GM12878 (cell line): Measurements from ENCODE around the gene RAG1.

Experiments used
- CBX3 ChIP-seq: fragments of 200-600 bp; sonication (generic); IDR thresholded peaks from 2 replicates; pipeline ENCODE4 v1.6.1; 2016; ENCODE audit warnings: low read depth, borderline replicate concordance
- CTCF ChIP-seq, 3 experiments: IDR thresholded peaks in 2 of 3; conservative IDR thresholded peaks in 1 of 3; 2 replicates each; pipeline ENCODE4 v1.5.1; 2011; ENCODE audit warnings: low read depth in 3 of 3, low read length in 3 of 3, mild to moderate bottlenecking in 3 of 3, control low read depth in 2 of 3, moderate library complexity in 2 of 3, inconsistent platforms in 1 of 3, mixed read lengths in 1 of 3; ENCODE audit not compliant: control insufficient read depth in 2 of 3, insufficient read depth in 1 of 3; ENCODE audit errors: extremely low read depth in 1 of 3
- MYB ChIP-seq: fragments of 150-350 bp; IDR thresholded peaks from 2 replicates; pipeline ENCODE4 v1.6.1; 2014; ENCODE audit warnings: mild to moderate bottlenecking, low read depth, low read length, borderline replicate concordance
- RB1 ChIP-seq: fragments of 450-650 bp; formaldehyde crosslinking; IDR thresholded peaks from 2 replicates; pipeline ENCODE4 v1.6.1; 2017; ENCODE audit warnings: mild to moderate bottlenecking, borderline replicate concordance
- TAF1 ChIP-seq: IDR thresholded peaks from 2 replicates; pipeline ENCODE4 v1.6.1; 2011; ENCODE audit warnings: mild to moderate bottlenecking, low read depth, low read length, borderline replicate concordance
- USF2 ChIP-seq: IDR thresholded peaks from 2 replicates; pipeline ENCODE4 v1.6.1; 2011; ENCODE audit warnings: low read depth, low read length, improper control_type of control experiment, borderline replicate concordance
- ZNF24 ChIP-seq: fragments of 450-650 bp; IDR thresholded peaks from 2 replicates; pipeline ENCODE4 v1.6.1; 2017; ENCODE audit warnings: antibody characterized with exemption, mild to moderate bottlenecking

DNA sequence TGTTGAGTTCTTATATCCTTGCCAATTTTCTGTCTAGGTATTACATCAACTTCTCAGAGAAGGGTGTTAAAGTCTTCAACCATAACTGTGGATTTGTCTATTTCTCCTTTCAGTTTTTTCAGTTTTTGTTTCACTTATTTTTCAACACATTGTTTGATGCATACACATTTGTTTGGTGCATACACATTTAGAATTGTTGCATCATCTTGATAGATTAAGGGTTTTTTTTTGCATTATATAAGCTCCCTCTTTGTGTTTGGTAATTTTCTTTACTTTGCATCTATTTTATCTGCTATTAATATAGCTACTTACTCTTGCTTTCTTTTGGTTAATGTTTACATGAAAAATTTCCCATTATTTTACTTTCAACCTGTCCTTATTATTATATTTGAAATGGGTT lies 37.0 kb upstream of the RAG1 start:
- TF ChIP-seq TAF1 (no peak), MYB (no peak), CTCF (IDR thresholded peaks at IDR 0.05 in 2 of 3, conservative IDR thresholded peaks at IDR 0.05 in 1 of 3; ENCODE audit: control insufficient read depth in 2 of 3, extremely low read depth in 1 of 3, insufficient read depth in 1 of 3, low read depth in 3 of 3, low read length in 3 of 3) (no peak), USF2 (no peak), CBX3 (no peak), ZNF24 (no peak), RB1 (no peak)
